Peyer's patch (tissue), 4 donors: Measurements from ENCODE around the gene NUP62. TPM values are rescaled to one million over a fixed set of nuclear protein-coding genes. Genes with fewer than 3 reads are reported as not detected.

Experiments used
- DNase-seq, 3 donors: peaks; one replicate each; pipeline ENCODE4 v3.0.0-alpha.2; 2017 to 2019
- H3K27ac ChIP-seq, 4 donors: fragments of 200-600 bp; sonication (generic); one replicate each; pipeline ENCODE4 v1.5.1; 2016 to 2019
- H3K27me3 ChIP-seq, 2 donors: fragments of 200-600 bp; sonication (generic); one replicate each; pipeline ENCODE4 v1.5.1; 2019
- H3K36me3 ChIP-seq, 3 donors: fragments of 200-600 bp; sonication (generic); one replicate each; pipeline ENCODE4 v1.5.1; 2016 to 2019
- H3K4me1 ChIP-seq, 4 donors: fragments of 200-600 bp; sonication (generic); one replicate each; pipeline ENCODE4 v1.5.1; 2016 to 2019
- H3K4me3 ChIP-seq, 4 donors: fragments of 200-600 bp; sonication (generic); 1 replicate in 3 of 4; 2 replicates in 1 of 4; pipeline ENCODE4 v1.5.1; 2016 to 2019; ENCODE audit warnings: mild to moderate bottlenecking in 1 of 4
- H3K9me3 ChIP-seq, 4 donors: fragments of 200-600 bp; sonication (generic); one replicate each; pipeline ENCODE4 v1.5.1; 2016 to 2019; ENCODE audit warnings: mild to moderate bottlenecking in 1 of 4
- CTCF ChIP-seq, 6 experiments: fragments of 450-650 bp in 4 of 6; fragments of 200-600 bp in 2 of 6; sonication (generic) in 1 of 6; IDR thresholded peaks; one replicate each; pipeline ENCODE4 v1.5.1; 2017 to 2019; ENCODE audit warnings: antibody characterized with exemption in 6 of 6, mild to moderate bottlenecking in 3 of 6, moderate library complexity in 1 of 6
- POLR2A ChIP-seq, 2 donors: fragments of 450-650 bp; IDR thresholded peaks; one replicate each; pipeline ENCODE4 v1.5.1; 2017; ENCODE audit warnings: antibody characterized with exemption in 2 of 2, mild to moderate bottlenecking in 2 of 2, moderate library complexity in 2 of 2
- total RNA-seq, 4 donors: library from RNA; depleted of rRNA; stranded (reverse); fragments of >200 nt; gene quantifications; one replicate each; pipeline ENCODE4 v1.1.0, GENCODE V29; 2016

Gene NUP62
- total RNA-seq, 4 donors from 2014 or later = 40.0 to 54.5 (median 46.0) TPM

GRCh38 chr19:49880162-49880869 is 49.0 kb downstream of the NUP62 start:
- DNase-seq = peak in 1 of 3 donors; percentile 76
- peaks cover 0 to 67% (median 4%) of the 10 kb centered on the region in 3 donors for H3K36me3 ChIP-seq
- H3K4me3 ChIP-seq = no peak overlapping the region
- H3K4me1 ChIP-seq = peaks cover 0 to 17% (median 4%) of the 10 kb centered on the region in 4 donors
- H3K9me3 ChIP-seq = no peaks in the 10 kb centered on the region
- no peaks in the 10 kb centered on the region for H3K27me3 ChIP-seq
- no peak for TF ChIP-seq POLR2A (IDR thresholded peaks at IDR 0.05)
- TF ChIP-seq CTCF (IDR thresholded peaks at IDR 0.05) = no peak
- H3K27ac ChIP-seq = peak overlapping the region in 1 of 4 donors; percentile 20

DNA sequence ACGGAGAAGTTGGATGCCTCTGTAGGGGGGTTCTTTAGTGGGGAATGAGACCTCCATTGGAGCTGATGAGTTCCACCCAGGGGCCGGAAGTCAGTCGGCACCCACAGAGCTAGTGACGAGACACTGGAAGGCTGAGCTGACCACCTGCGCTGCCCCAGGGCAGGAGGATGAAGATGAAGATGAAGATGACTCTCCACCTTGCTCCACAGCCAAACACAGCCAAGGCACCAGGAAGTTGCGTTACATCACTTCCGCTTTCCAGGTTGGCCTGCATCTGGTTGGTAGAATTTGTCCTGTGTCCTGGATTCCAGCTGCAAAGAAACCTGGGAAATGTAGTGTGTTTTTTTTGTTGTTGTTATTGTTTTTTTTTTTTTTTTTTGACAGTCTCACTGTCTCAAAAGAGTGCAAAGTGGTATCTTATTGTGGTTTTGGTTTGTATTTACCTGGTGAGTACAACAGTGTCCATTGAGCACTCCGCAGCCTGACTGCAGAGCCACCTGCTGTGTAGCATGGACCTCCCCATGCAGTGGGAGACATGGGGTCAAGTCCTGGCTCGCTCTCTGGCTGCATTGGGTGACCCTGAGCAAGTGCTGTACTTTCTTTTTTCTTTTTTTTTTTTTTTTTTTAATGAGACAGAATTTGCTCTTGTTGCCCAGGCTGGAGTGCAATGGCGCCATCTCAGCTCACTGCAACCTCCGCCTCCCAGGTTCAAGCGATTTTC is 49.9 kb downstream of the NUP62 start:
- no peak for DNase-seq
- H3K4me3 ChIP-seq = no peak overlapping the region

DNA sequence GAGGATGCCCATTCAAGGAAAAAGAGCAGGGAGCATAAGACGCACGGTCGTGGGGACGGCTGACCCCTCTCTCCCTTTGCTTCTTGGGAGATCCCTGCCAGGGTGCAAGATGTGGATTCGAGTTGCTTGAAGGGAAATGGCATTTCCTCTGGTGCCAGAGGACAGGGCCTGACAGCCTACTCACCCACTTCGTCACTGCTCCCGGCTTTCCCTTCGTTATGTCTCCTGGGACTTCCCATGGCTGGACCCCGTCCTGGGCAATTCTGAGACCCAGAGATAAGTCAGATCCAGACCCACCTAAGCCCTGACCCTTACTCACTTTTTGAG is 50.6 kb downstream of the NUP62 start:
- peak overlapping the region in 3 of 4 donors; percentile 92 to 98 (median 94) for H3K27ac ChIP-seq
- peaks cover 0 to 51% (median 4%) of the 10 kb centered on the region in 3 donors for H3K36me3 ChIP-seq
- peaks cover 0 to 27% (median 4%) of the 10 kb centered on the region in 4 donors for H3K4me1 ChIP-seq
- H3K4me3 ChIP-seq = peak overlapping the region in 2 of 4 donors; percentile 75 to 78
- no peak for TF ChIP-seq POLR2A (IDR thresholded peaks at IDR 0.05)
- TF ChIP-seq CTCF (IDR thresholded peaks at IDR 0.05) = no peak
- no peaks in the 10 kb centered on the region for H3K27me3 ChIP-seq
- H3K9me3 ChIP-seq = no peaks in the 10 kb centered on the region
- DNase-seq = no peak

More for the DNA sequence above, 49.9 kb downstream of the NUP62 start:
- H3K4me1 ChIP-seq = peaks cover 0 to 27% (median 4%) of the 10 kb centered on the region in 4 donors
- H3K36me3 ChIP-seq = peaks cover 0 to 58% (median 4%) of the 10 kb centered on the region in 3 donors
- no peak for TF ChIP-seq CTCF (IDR thresholded peaks at IDR 0.05)
- TF ChIP-seq POLR2A (IDR thresholded peaks at IDR 0.05) = no peak
- H3K9me3 ChIP-seq = no peaks in the 10 kb centered on the region
- H3K27ac ChIP-seq = no peak overlapping the region
- no peaks in the 10 kb centered on the region for H3K27me3 ChIP-seq

- Histone ChIP-seq H3K27ac (peak overlapping the region; percentile 92 to 98 (median 94)), H3K9me3 (no peaks in the 10 kb centered on the region), H3K4me1 (peaks cover 0 to 27% (median 4%) of the 10 kb centered on the region in 4 donors), H3K27me3 (no peaks in the 10 kb centered on the region), H3K36me3 (peaks cover 0 to 46% (median 4%) of the 10 kb centered on the region in 3 donors), H3K4me3 (peak overlapping the region; percentile 59 to 92 (median 76))
- DNase-seq = peak; percentile 99 to 100 (median 99)
- TF ChIP-seq CTCF (IDR thresholded peaks at IDR 0.05) = no peak
- no peak for TF ChIP-seq POLR2A (IDR thresholded peaks at IDR 0.05)
Measured at GRCh38 chr19:49877879-49878743, 51.2 kb downstream of the NUP62 start.
